CD8-positive, alpha-beta memory T cell (primary cell): ENCODE results near the gene POMT2. TPM values are rescaled to one million over a fixed set of nuclear protein-coding genes. Genes with fewer than 3 reads are reported as not detected.

Experiments
- CTCF ChIA-PET: fragments of 350-600 bp; sonication (Branson Sonifier 250); formaldehyde crosslinking; loops from one replicate; lab custom pipeline; 2021; ENCODE audit warnings: antibody characterized with exemption; lab: Charles Lee
- POLR2A ChIA-PET: fragments of 350-600 bp; sonication (Branson Sonifier 250); formaldehyde crosslinking; loops from one replicate; lab custom pipeline; 2021; ENCODE audit warnings: antibody characterized with exemption; lab: Charles Lee
- DNase-seq, 5 donors: peaks; one replicate each; pipeline versions ENCODE4 v3.0.0 to v3.0.0-alpha.2; 2020 to 2022; ENCODE audit warnings: mixed read lengths in 1 of 5
- H3K27ac ChIP-seq: one replicate; pipeline ENCODE4 v1.7.0; 2013; ENCODE audit warnings: low read depth, mild to moderate bottlenecking, low read length, moderate library complexity
- H3K27me3 ChIP-seq: 2 replicates; pipeline ENCODE4 v1.7.0; 2013; ENCODE audit warnings: low read length, mild to moderate bottlenecking; ENCODE audit not compliant: insufficient read depth, poor library complexity, severe bottlenecking
- H3K36me3 ChIP-seq: 2 replicates; pipeline ENCODE4 v1.7.0; 2013; ENCODE audit warnings: mild to moderate bottlenecking, low read length, moderate library complexity; ENCODE audit not compliant: insufficient read depth
- H3K4me1 ChIP-seq: 2 replicates; pipeline ENCODE4 v1.7.0; 2013; ENCODE audit warnings: mild to moderate bottlenecking, low read length, moderate library complexity; ENCODE audit not compliant: insufficient read depth
- H3K4me3 ChIP-seq: 2 replicates; pipeline ENCODE4 v1.7.0; 2013; ENCODE audit warnings: mild to moderate bottlenecking, low read length
- H3K9me3 ChIP-seq: 2 replicates; pipeline ENCODE4 v1.7.0; 2013; ENCODE audit warnings: mild to moderate bottlenecking, low read length
- H3K27ac Mint-ChIP-seq, 8 donors: one replicate each; pipeline ENCODE4 v1.8.0; 2020 to 2021; ENCODE audit warnings: mixed read lengths in 8 of 8, mild to moderate bottlenecking in 6 of 8, inconsistent platforms in 3 of 8, moderate library complexity in 3 of 8
- H3K27me3 Mint-ChIP-seq, 2 donors: one replicate each; pipeline ENCODE4 v1.8.0; 2020 to 2021; ENCODE audit warnings: mixed read lengths in 2 of 2, mild to moderate bottlenecking in 1 of 2, moderate library complexity in 1 of 2
- H3K36me3 Mint-ChIP-seq, 3 donors: one replicate each; pipeline ENCODE4 v1.8.0; 2020 to 2021; ENCODE audit warnings: mixed read lengths in 3 of 3, inconsistent platforms in 1 of 3, mild to moderate bottlenecking in 1 of 3
- H3K4me1 Mint-ChIP-seq, 3 donors: one replicate each; pipeline ENCODE4 v1.8.0; 2020 to 2021; ENCODE audit warnings: mixed read lengths in 3 of 3, inconsistent platforms in 1 of 3, mild to moderate bottlenecking in 1 of 3
- H3K4me3 Mint-ChIP-seq, 7 donors: one replicate each; pipeline ENCODE4 v1.8.0; 2020 to 2021; ENCODE audit warnings: mixed read lengths in 7 of 7, mild to moderate bottlenecking in 6 of 7, moderate library complexity in 4 of 7, inconsistent platforms in 2 of 7
- H3K9me3 Mint-ChIP-seq, 5 donors: one replicate each; pipeline ENCODE4 v1.8.0; 2020 to 2022; ENCODE audit warnings: mixed read lengths in 5 of 5, mild to moderate bottlenecking in 3 of 5, moderate library complexity in 2 of 5, inconsistent platforms in 1 of 5
- polyA plus RNA-seq: library from polyadenylated mRNA; unstranded; fragments of 300-500 nt; fragmentation: Illumina TruSeq; gene quantifications from one replicate; pipeline ENCODE4 v1.2.3, GENCODE V29; 2021
- total RNA-seq, 2 experiments: library from RNA; stranded (reverse); gene quantifications; one replicate each; pipeline ENCODE4 v1.2.3, GENCODE V29; 2021

The POMT2 gene
- total and polyA plus RNA-seq, 3 experiments from 2014 or later = 1.7 to 21.6 (median 19.0) TPM

DNA sequence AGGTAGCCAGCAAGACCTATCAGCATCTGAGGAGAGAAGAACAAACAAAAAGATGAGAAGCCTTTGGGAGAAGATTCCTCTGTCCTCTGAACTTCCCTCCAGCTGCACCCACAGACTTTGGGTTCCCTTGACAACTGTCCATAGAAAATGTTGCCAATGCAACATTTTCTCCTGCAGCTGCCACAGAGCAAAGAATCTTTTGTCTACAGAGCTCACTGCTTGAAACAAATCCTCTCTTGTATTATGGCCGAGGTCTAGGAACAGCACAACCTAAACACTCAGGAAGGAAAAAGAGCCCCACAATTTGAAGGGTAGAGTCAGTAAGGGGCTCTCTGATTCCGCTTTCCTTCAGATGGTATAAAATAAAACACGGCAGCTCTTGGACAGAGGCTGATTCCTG lies 14.3 kb downstream of the POMT2 start:
- Histone ChIP-seq H3K36me3 (no peaks in the 10 kb centered on the region), H3K4me1 (no peaks in the 10 kb centered on the region), H3K27me3 (no peaks in the 10 kb centered on the region), H3K4me3 (no peak overlapping the region), H3K9me3 (no peaks in the 10 kb centered on the region), H3K27ac (no peak overlapping the region)
- H3K4me3 Mint-ChIP-seq = no peak overlapping the region
- H3K36me3 Mint-ChIP-seq = peaks cover 0 to 10% (median 9%) of the 10 kb centered on the region in 3 donors
- no peak for DNase-seq
- peaks cover 0 to 12% (median 5%) of the 10 kb centered on the region in 3 donors for H3K4me1 Mint-ChIP-seq
- no peak overlapping the region for H3K27ac Mint-ChIP-seq
- no peaks in the 10 kb centered on the region for H3K9me3 Mint-ChIP-seq
- POLR2A ChIA-PET = no interaction called here
- CTCF ChIA-PET = interaction anchor here (1.5 to 1.9 kb wide), 3 partner anchors 10 to 236 kb away, joined by 5 to 11 read pairs (median 5); partner anchors contain the start of genes GSTZ1 and POMT2
- peaks cover 0 to 1% of the 10 kb centered on the region in 2 donors for H3K27me3 Mint-ChIP-seq

DNA sequence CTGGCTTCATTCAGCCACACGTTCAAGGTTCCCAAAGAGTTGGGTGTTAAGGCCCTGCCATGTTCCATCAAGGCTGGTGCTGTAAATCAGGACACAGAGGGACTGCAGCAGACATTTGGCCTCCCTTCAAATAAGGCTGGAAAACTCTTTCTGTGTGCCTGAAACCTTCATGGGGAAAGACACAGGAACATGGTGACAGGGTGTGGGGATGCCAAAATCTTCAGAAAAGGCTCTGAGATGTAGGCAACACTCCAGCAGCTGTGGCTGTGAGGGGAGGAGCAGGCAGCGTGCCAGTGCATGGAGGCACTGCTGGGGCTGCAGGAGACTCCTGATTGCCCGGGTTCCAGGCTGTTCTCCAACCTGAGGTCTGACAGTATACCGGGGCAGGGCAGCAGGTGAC lies 15.0 kb downstream of the POMT2 start:
- no peak for DNase-seq
- no peaks in the 10 kb centered on the region for H3K36me3 ChIP-seq
- no peak overlapping the region for H3K4me3 ChIP-seq
- H3K4me1 ChIP-seq = no peaks in the 10 kb centered on the region
- Mint-ChIP-seq H3K4me1 (peaks cover 0 to 12% (median 5%) of the 10 kb centered on the region in 3 donors), H3K4me3 (no peak overlapping the region), H3K9me3 (no peaks in the 10 kb centered on the region), H3K27me3 (peaks cover 0 to 1% of the 10 kb centered on the region in 2 donors), H3K27ac (no peak overlapping the region), H3K36me3 (peaks cover 0 to 10% (median 8%) of the 10 kb centered on the region in 3 donors)
- POLR2A ChIA-PET = no interaction called here
- no peak overlapping the region for H3K27ac ChIP-seq
- no peaks in the 10 kb centered on the region for H3K27me3 ChIP-seq
- no peaks in the 10 kb centered on the region for H3K9me3 ChIP-seq
- CTCF ChIA-PET = interaction anchor here (5.6 kb wide), 1 partner anchor 9 kb away, joined by 50 read pairs; no protein-coding TSS in a partner anchor

GRCh38 chr14:77303417-77304156 lies 17.1 kb downstream of the POMT2 start:
- DNase-seq = no peak
- Histone ChIP-seq H3K9me3 (no peaks in the 10 kb centered on the region), H3K36me3 (no peaks in the 10 kb centered on the region), H3K27me3 (no peaks in the 10 kb centered on the region), H3K4me3 (no peak overlapping the region), H3K27ac (no peak overlapping the region), H3K4me1 (no peaks in the 10 kb centered on the region)
- Mint-ChIP-seq H3K9me3 (no peaks in the 10 kb centered on the region), H3K4me3 (peak overlapping the region in 1 of 7 donors; percentile 22), H3K27ac (peak overlapping the region in 5 of 8 donors; percentile 2 to 74 (median 20)), H3K4me1 (peaks cover 0 to 12% (median 5%) of the 10 kb centered on the region in 3 donors), H3K27me3 (peaks cover 0 to 1% of the 10 kb centered on the region in 2 donors), H3K36me3 (peaks cover 0 to 15% (median 11%) of the 10 kb centered on the region in 3 donors)
- CTCF ChIA-PET = interaction anchor here (5.6 kb wide), 1 partner anchor 11 kb away, joined by 50 read pairs; no protein-coding TSS in a partner anchor
- POLR2A ChIA-PET = no interaction called here

- Histone ChIP-seq H3K4me3 (no peak overlapping the region), H3K27ac (no peak overlapping the region), H3K9me3 (no peaks in the 10 kb centered on the region), H3K36me3 (no peaks in the 10 kb centered on the region), H3K4me1 (no peaks in the 10 kb centered on the region), H3K27me3 (no peaks in the 10 kb centered on the region)
- Mint-ChIP-seq H3K27ac (peak overlapping the region in 1 of 8 donors; percentile 51), H3K4me3 (no peak overlapping the region), H3K9me3 (no peaks in the 10 kb centered on the region), H3K36me3 (peaks cover 0 to 19% (median 14%) of the 10 kb centered on the region in 3 donors), H3K27me3 (peaks cover 0 to 1% of the 10 kb centered on the region in 2 donors), H3K4me1 (peaks cover 0 to 12% (median 5%) of the 10 kb centered on the region in 3 donors)
- ChIA-PET POLR2A (no interaction called here), CTCF (interaction anchor here (5.6 kb wide), 1 partner anchor 11 kb away, joined by 50 read pairs; no protein-coding TSS in a partner anchor)
- no peak for DNase-seq
These were observed 17.8 kb downstream of the POMT2 start for GRCh38 chr14:77302926-77303325.

DNA sequence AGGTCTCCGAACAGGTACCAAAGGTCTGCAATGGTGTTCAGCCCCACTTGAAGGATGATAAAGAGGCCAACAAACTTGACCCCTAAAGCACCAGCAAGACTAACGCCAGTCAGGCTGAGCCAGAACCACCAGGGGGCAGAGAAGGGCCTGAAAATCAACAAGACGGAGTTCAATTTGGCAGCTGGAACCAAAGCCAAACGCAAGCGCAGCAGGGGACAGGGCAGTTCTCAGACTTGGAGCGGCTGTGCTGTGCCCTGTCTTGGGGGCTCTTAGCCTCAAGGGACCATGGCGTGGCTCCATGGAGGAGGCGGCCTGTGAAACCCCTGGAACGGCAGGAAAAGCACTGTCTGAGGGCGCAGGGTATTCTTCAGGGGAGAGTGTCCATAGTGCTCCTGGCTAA lies 19.6 kb downstream of the POMT2 start:
- DNase-seq = peak in 4 of 5 donors; percentile 6 to 63 (median 16)
- Mint-ChIP-seq H3K27ac (no peak overlapping the region), H3K9me3 (no peaks in the 10 kb centered on the region), H3K36me3 (peaks cover 0 to 26% (median 20%) of the 10 kb centered on the region in 3 donors), H3K4me1 (peaks cover 0 to 12% (median 5%) of the 10 kb centered on the region in 3 donors), H3K4me3 (no peak overlapping the region), H3K27me3 (no peaks in the 10 kb centered on the region)
- no peaks in the 10 kb centered on the region for H3K9me3 ChIP-seq
- H3K27ac ChIP-seq = no peak overlapping the region
- CTCF ChIA-PET = interaction anchor here (5.6 kb wide), 1 partner anchor 13 kb away, joined by 50 read pairs; no protein-coding TSS in a partner anchor
- no peaks in the 10 kb centered on the region for H3K27me3 ChIP-seq
- no peaks in the 10 kb centered on the region for H3K4me1 ChIP-seq
- POLR2A ChIA-PET = no interaction called here
- no peaks in the 10 kb centered on the region for H3K36me3 ChIP-seq
- no peak overlapping the region for H3K4me3 ChIP-seq

- no peaks in the 10 kb centered on the region for H3K9me3 Mint-ChIP-seq
- ChIA-PET POLR2A (no interaction called here), CTCF (interaction anchor here (1.9 kb wide), 1 partner anchor 10 kb away, joined by 5 read pairs; no protein-coding TSS in a partner anchor)
These were observed 20.9 kb downstream of the POMT2 start for GRCh38 chr14:77299771-77300170.

DNA sequence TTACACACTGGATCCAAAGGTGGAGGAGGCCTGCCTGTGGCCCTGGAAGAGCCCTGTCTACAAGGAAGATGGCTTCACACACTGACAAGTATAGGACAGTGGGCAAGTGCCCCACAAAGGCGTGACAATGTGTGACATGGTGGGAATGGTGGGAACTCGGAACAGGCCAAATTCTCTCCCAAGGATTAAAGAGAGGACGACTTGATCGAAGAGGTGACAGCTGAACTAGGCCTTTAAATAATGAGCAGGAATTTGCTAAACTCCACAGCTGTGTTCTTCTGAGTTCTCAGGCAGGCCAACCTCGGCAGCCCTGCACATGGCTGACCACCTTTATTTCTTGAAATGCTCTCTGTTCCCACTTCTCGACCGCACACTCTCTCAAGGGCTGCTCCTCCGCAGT lies 23.8 kb downstream of the POMT2 start:
- Mint-ChIP-seq H3K27ac (no peak overlapping the region), H3K4me1 (no peaks in the 10 kb centered on the region)
- POLR2A ChIA-PET = no interaction called here

More at GRCh38 chr14:77299771-77300170, 20.9 kb downstream of the POMT2 start:
- Histone ChIP-seq H3K27me3 (no peaks in the 10 kb centered on the region), H3K4me1 (no peaks in the 10 kb centered on the region), H3K36me3 (no peaks in the 10 kb centered on the region), H3K9me3 (no peaks in the 10 kb centered on the region), H3K27ac (no peak overlapping the region), H3K4me3 (no peak overlapping the region)
- H3K36me3 Mint-ChIP-seq = peaks cover 0 to 30% (median 26%) of the 10 kb centered on the region in 3 donors
- H3K27ac Mint-ChIP-seq = no peak overlapping the region
- peaks cover 0 to 2% of the 10 kb centered on the region in 2 donors for H3K27me3 Mint-ChIP-seq
- peak overlapping the region in 1 of 7 donors; percentile 27 for H3K4me3 Mint-ChIP-seq
- peaks cover 0 to 12% (median 5%) of the 10 kb centered on the region in 3 donors for H3K4me1 Mint-ChIP-seq
- no peak for DNase-seq

GRCh38 chr14:77296155-77296554 lies 24.5 kb downstream of the POMT2 start:
- no peaks in the 10 kb centered on the region for H3K36me3 ChIP-seq
- no peak overlapping the region for H3K4me3 Mint-ChIP-seq
- no peak overlapping the region for H3K27ac Mint-ChIP-seq
- no peak overlapping the region for H3K27ac ChIP-seq
- H3K4me1 Mint-ChIP-seq = no peaks in the 10 kb centered on the region
- H3K27me3 Mint-ChIP-seq = peaks cover 0 to 2% of the 10 kb centered on the region in 2 donors
- DNase-seq = no peak
- H3K9me3 ChIP-seq = no peaks in the 10 kb centered on the region
- H3K27me3 ChIP-seq = no peaks in the 10 kb centered on the region
- POLR2A ChIA-PET = no interaction called here
- H3K4me1 ChIP-seq = no peaks in the 10 kb centered on the region
- H3K4me3 ChIP-seq = no peak overlapping the region
- H3K36me3 Mint-ChIP-seq = peaks cover 3 to 26% (median 26%) of the 10 kb centered on the region in 3 donors
- H3K9me3 Mint-ChIP-seq = no peaks in the 10 kb centered on the region
- CTCF ChIA-PET = no interaction called here

More for the DNA sequence above, 23.8 kb downstream of the POMT2 start:
- H3K9me3 ChIP-seq = no peaks in the 10 kb centered on the region
- Mint-ChIP-seq H3K4me3 (no peak overlapping the region), H3K27me3 (peaks cover 0 to 2% of the 10 kb centered on the region in 2 donors), H3K9me3 (no peaks in the 10 kb centered on the region), H3K36me3 (peaks cover 3 to 26% (median 26%) of the 10 kb centered on the region in 3 donors)
- no peak overlapping the region for H3K4me3 ChIP-seq
- CTCF ChIA-PET = no interaction called here
- H3K27me3 ChIP-seq = no peaks in the 10 kb centered on the region
- no peak overlapping the region for H3K27ac ChIP-seq
- no peak for DNase-seq
- H3K36me3 ChIP-seq = no peaks in the 10 kb centered on the region
- H3K4me1 ChIP-seq = no peaks in the 10 kb centered on the region
